Measurements from ENCODE around the gene BAZ2B. TPM values are rescaled to one million over a fixed set of nuclear protein-coding genes. Genes with fewer than 3 reads are reported as not detected.
"Not testable (repeated sequence)": the region's sequence is repeated elsewhere in the genome, so short reads cannot be mapped to it uniquely, and the experiment has no call there.

Gene BAZ2B
- polyA plus RNA-seq, 2 of the 4 experiments (the other 2 are of a cell fraction): 19.6 to 50.6 TPM

DNA sequence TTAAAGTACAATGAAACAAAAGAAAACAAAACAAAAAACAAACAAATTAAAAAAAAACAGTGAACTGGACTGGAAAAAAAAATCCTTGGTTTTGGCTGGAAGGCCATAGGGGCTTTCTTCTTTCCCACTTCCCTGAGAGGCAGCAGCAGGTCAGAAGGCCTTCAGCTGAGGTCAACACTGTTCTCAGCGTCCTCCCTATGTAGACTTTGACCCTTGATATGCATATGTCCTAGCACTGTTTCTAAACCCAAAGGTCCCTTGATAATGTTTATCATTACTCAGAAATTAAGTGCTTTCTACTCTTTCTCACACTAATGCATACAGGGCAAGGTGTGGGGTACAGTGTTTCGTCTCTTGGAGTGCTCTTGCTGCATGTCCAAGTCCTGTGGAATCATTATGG lies 254.3 kb downstream of the BAZ2B start:
- FAIRE-seq (no peak), DNase-seq (ENCODE audit: low read depth in 1 of 2, low spot score in 1 of 2) (no peak), ATAC-seq (no peak)
- POLR2A ChIA-PET: no interaction called here
- H3K27ac ChIP-seq: no peak overlapping the region
- H3K9me3 ChIP-seq: peaks cover 7% of the 10 kb centered on the region; the same call in 2 of the 3 replicates
- CTCF ChIA-PET: no interaction called here
- H3K4me3 ChIP-seq: no peak overlapping the region
- 91% methylated on average over 2 of the region's 2 CpGs for WGBS (ENCODE audit: missing lambda C conversion rate)
- H3K4me1 ChIP-seq: peaks cover 5% of the 10 kb centered on the region; the same call in 1 of the 3 replicates
- TF ChIP-seq HOXB13 (CRISPR knock-in tag; IDR thresholded peaks at IDR 0.05; ENCODE audit: low read depth) (no peak), RCOR1 (IDR thresholded peaks at IDR 0.05; ENCODE audit: low read depth, low read length) (no peak), NPAS2 (CRISPR knock-in tag; IDR thresholded peaks at IDR 0.05; ENCODE audit: borderline replicate concordance) (no peak), HDAC2 (IDR thresholded peaks at IDR 0.05) (no peak), EHF (CRISPR knock-in tag; IDR thresholded peaks at IDR 0.05) (no peak), POLR2A (IDR thresholded peaks at IDR 0.05; ENCODE audit: low read length) (no peak), MAFK (IDR thresholded peaks at IDR 0.05; ENCODE audit: partially characterized antibody) (no peak), ZNF302 (CRISPR knock-in tag; IDR thresholded peaks at IDR 0.05) (no peak), ESRRA (IDR thresholded peaks at IDR 0.05; ENCODE audit: borderline replicate concordance, low read length) (no peak), RARB (CRISPR knock-in tag; IDR thresholded peaks at IDR 0.05) (no peak)
- TF ChIP-seq, protein P1, sequence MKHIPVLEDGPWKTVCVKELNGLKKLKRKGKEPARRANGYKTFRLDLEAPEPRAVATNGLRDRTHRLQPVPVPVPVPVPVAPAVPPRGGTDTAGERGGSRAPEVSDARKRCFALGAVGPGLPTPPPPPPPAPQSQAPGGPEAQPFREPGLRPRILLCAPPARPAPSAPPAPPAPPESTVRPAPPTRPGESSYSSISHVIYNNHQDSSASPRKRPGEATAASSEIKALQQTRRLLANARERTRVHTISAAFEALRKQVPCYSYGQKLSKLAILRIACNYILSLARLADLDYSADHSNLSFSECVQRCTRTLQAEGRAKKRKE (CRISPR knock-in tag; IDR thresholded peaks at IDR 0.05; ENCODE audit: low read depth): no peak
- no peak overlapping the region for H3K4me2 ChIP-seq

- H3K4me1 ChIP-seq; POLR2A ChIA-PET; H3K4me3 ChIP-seq; H3K27ac ChIP-seq; H3K4me2 ChIP-seq; DNase-seq (ENCODE audit: low read depth in 1 of 2, low spot score in 1 of 2); H3K9me3 ChIP-seq; ATAC-seq; FAIRE-seq; CTCF ChIA-PET: not testable (repeated sequence)
- 83% methylated on average over 3 of the region's 3 CpGs for WGBS (ENCODE audit: missing lambda C conversion rate)
Measured at GRCh38 chr2:159361603-159362002, 254.7 kb downstream of the BAZ2B start.

DNA sequence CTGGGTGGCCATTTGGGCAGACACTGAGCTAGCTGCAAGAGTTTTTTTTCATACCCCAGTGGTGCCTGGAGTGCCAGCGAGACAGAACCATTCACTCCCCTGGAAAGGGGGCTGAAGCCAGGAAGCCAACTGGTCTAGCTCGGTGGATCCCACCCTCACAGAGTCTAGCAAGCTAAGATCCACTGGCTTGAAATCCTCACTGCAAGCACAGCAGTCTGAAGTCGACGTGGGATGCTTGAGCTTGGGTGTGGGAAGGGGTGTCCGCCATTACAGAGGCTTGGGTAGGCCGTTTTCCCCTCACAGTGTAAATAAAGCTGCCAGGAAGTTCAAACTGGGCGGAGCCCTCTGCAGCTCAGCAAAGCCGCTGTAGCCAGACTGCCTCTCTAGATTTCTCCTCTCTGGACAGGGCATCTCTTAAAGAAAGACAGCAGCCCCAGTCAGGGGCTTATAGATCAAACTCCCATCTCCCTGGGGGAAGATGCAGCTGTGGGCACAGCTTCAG lies 260.2 kb downstream of the BAZ2B start:
- no peaks in the 10 kb centered on the region for H3K4me1 ChIP-seq
- no peak overlapping the region for H3K4me3 ChIP-seq
- CTCF ChIA-PET: interaction anchor here (0.6 to 1.1 kb wide), 2 partner anchors 21 to 72 kb away, joined by 3 read pairs; no protein-coding TSS in a partner anchor
- WGBS (ENCODE audit: missing lambda C conversion rate): 88% methylated on average over 6 of the region's 8 CpGs
- POLR2A ChIA-PET: no interaction called here
- no peak for DNase-seq (ENCODE audit: low read depth in 1 of 2, low spot score in 1 of 2)
- FAIRE-seq: no peak
- no peak overlapping the region for H3K27ac ChIP-seq
- H3K4me2 ChIP-seq: no peak overlapping the region
- no peak for ATAC-seq
- TF ChIP-seq NPAS2 (CRISPR knock-in tag; IDR thresholded peaks at IDR 0.05; ENCODE audit: borderline replicate concordance): no peak
- no peak for TF ChIP-seq MAZ (IDR thresholded peaks at IDR 0.05; ENCODE audit: borderline replicate concordance, low read depth, low read length)
- TF ChIP-seq ZC3H11A (IDR thresholded peaks at IDR 0.05): no peak
- TF ChIP-seq HES2 (IDR thresholded peaks at IDR 0.05): no peak
- TF ChIP-seq, protein P2, sequence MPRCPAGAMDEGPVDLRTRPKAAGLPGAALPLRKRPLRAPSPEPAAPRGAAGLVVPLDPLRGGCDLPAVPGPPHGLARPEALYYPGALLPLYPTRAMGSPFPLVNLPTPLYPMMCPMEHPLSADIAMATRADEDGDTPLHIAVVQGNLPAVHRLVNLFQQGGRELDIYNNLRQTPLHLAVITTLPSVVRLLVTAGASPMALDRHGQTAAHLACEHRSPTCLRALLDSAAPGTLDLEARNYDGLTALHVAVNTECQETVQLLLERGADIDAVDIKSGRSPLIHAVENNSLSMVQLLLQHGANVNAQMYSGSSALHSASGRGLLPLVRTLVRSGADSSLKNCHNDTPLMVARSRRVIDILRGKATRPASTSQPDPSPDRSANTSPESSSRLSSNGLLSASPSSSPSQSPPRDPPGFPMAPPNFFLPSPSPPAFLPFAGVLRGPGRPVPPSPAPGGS (IDR thresholded peaks at IDR 0.05): no peak
- TF ChIP-seq MAFK (IDR thresholded peaks at IDR 0.05; ENCODE audit: partially characterized antibody): no peak
- no peak for TF ChIP-seq HDAC2 (IDR thresholded peaks at IDR 0.05)
- TF ChIP-seq KDM1A (IDR thresholded peaks at IDR 0.05; ENCODE audit: low read depth): no peak
- no peak for TF ChIP-seq SMC3 (IDR thresholded peaks at IDR 0.05)
- no peak for TF ChIP-seq CEBPB (IDR thresholded peaks at IDR 0.05)
- no peak for TF ChIP-seq ESRRA (IDR thresholded peaks at IDR 0.05; ENCODE audit: borderline replicate concordance, low read length)
- no peak for TF ChIP-seq PHF8 (IDR thresholded peaks at IDR 0.05; ENCODE audit: borderline replicate concordance, low read depth)
- peaks cover 5% of the 10 kb centered on the region; the same call in 2 of the 3 replicates for H3K9me3 ChIP-seq

- no peaks in the 10 kb centered on the region for H3K9me3 ChIP-seq
- no peak for FAIRE-seq
- no peak overlapping the region for H3K27ac ChIP-seq
- ATAC-seq: no peak
- CTCF ChIA-PET: interaction anchor here (1.0 kb wide), 1 partner anchor 15 kb away, joined by 3 read pairs; no protein-coding TSS in a partner anchor
- WGBS (ENCODE audit: missing lambda C conversion rate): 84% methylated on average over 3 of the region's 3 CpGs
- H3K4me2 ChIP-seq: no peak overlapping the region
- no peak for TF ChIP-seq CEBPB (IDR thresholded peaks at IDR 0.05)
- TF ChIP-seq GATA3 (IDR thresholded peaks at IDR 0.05; ENCODE audit: borderline replicate concordance): no peak
- no peak for TF ChIP-seq RNF2 (IDR thresholded peaks at IDR 0.05; ENCODE audit: borderline replicate concordance, low read depth)
- no peak for TF ChIP-seq HOXA7 (CRISPR knock-in tag; IDR thresholded peaks at IDR 0.05)
- TF ChIP-seq, protein P3, sequence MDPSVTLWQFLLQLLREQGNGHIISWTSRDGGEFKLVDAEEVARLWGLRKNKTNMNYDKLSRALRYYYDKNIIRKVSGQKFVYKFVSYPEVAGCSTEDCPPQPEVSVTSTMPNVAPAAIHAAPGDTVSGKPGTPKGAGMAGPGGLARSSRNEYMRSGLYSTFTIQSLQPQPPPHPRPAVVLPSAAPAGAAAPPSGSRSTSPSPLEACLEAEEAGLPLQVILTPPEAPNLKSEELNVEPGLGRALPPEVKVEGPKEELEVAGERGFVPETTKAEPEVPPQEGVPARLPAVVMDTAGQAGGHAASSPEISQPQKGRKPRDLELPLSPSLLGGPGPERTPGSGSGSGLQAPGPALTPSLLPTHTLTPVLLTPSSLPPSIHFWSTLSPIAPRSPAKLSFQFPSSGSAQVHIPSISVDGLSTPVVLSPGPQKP (IDR thresholded peaks at IDR 0.05; ENCODE audit: low read depth, low read length): no peak
- no peak for TF ChIP-seq EHF (CRISPR knock-in tag; IDR thresholded peaks at IDR 0.05)
- H3K4me1 ChIP-seq: no peaks in the 10 kb centered on the region
- no peak for DNase-seq (ENCODE audit: low read depth in 1 of 2, low spot score in 1 of 2)
- POLR2A ChIA-PET: no interaction called here
- no peak overlapping the region for H3K4me3 ChIP-seq
Measured at GRCh38 chr2:159351977-159352376, 264.4 kb downstream of the BAZ2B start.

All from A549 (cell line).